K562 (cell line): ENCODE measurements around the gene NUP85. TPM values are rescaled to one million over a fixed set of nuclear protein-coding genes. Genes with fewer than 3 reads are reported as not detected.

Source experiments
- ATAC-seq: fragments of 200-7000 bp; cut with Tn5 transposase; 3 replicates; pipeline ENCODE4 v1.9.1; 2020; ENCODE audit warnings: moderate library complexity
- BruUV-seq: library from RNA; stranded (reverse); fragments of 400-500 nt; replicated peaks from 2 replicates; lab custom pipeline; 2021; lab: Mats Ljungman, UMichigan
- CTCF ChIA-PET: fragments of 300-600 bp; formaldehyde crosslinking; extraction: SDS; loops from one replicate; lab custom pipeline; 2021; ENCODE audit warnings: low intra/inter-chr PET ratio; lab: Yijun Ruan, JAX
- POLR2A ChIA-PET: fragments of 300-600, 350-650 bp; sonication (Branson Sonifier 250); formaldehyde crosslinking; extraction: SDS; loops from one replicate; lab custom pipeline; 2021; ENCODE audit warnings: antibody characterized with exemption, inconsistent platforms; lab: Yijun Ruan, JAX
- DNase-seq, 4 experiments: peaks; one replicate each; pipeline versions ENCODE4 v3.0.0 to v3.0.0-alpha.2; 2011 to 2018; ENCODE audit warnings: low spot score in 3 of 4, mixed read lengths in 3 of 4; ENCODE audit errors: extremely low read depth in 1 of 4
- FAIRE-seq: peaks from 2 replicates; lab custom pipeline; 2011; peaks lifted over from hg19 to GRCh38; lab: Jason Lieb, UNC
- H2AFZ ChIP-seq: 2 replicates; pipeline ENCODE4 v1.6.0; 2011; ENCODE audit warnings: low read depth, low read length, control low read depth, inconsistent platforms
- H3K27ac ChIP-seq: fragments of 200-600 bp; 3 replicates; pipeline ENCODE4 v1.8.0; 2011; ENCODE audit warnings: low read depth, mild to moderate bottlenecking, control low read depth, inconsistent platforms, low read length, moderate library complexity, mixed read lengths; ENCODE audit errors: extremely low read depth
- H3K27me3 ChIP-seq, 2 experiments: fragments of 300-600 bp in 1 of 2; 2 replicates in 1 of 2; 3 replicates in 1 of 2; pipeline versions ENCODE4 v1.6.0 to v1.8.0; 2011; ENCODE audit warnings: inconsistent platforms in 2 of 2, low read length in 2 of 2, mild to moderate bottlenecking in 1 of 2, mixed read lengths in 1 of 2, moderate library complexity in 1 of 2; ENCODE audit not compliant: control insufficient read depth in 2 of 2, insufficient read depth in 2 of 2
- H3K36me3 ChIP-seq: fragments of 300-600 bp; 3 replicates; pipeline ENCODE4 v1.8.0; 2011; ENCODE audit warnings: mild to moderate bottlenecking, low read length, inconsistent platforms; ENCODE audit not compliant: control insufficient read depth, insufficient read depth
- H3K4me1 ChIP-seq, 2 experiments: fragments of 200-600 bp in 1 of 2; replicated peaks in 1 of 2; 2 replicates in 1 of 2; 3 replicates in 1 of 2; pipeline versions ENCODE4 v1.5.1 to v1.8.0; 2011; ENCODE audit warnings: inconsistent platforms in 2 of 2, low read length in 2 of 2, mild to moderate bottlenecking in 1 of 2, mixed read lengths in 1 of 2, moderate library complexity in 1 of 2; ENCODE audit not compliant: control insufficient read depth in 2 of 2, insufficient read depth in 2 of 2
- H3K4me2 ChIP-seq: 2 replicates; pipeline ENCODE4 v1.6.1; 2011; ENCODE audit warnings: low read length, control low read depth, inconsistent platforms, mixed read lengths; ENCODE audit not compliant: insufficient read depth
- H3K4me3 ChIP-seq: fragments of 200-600 bp; sonication (generic), shearing (Covaris generic); 2 replicates; pipeline ENCODE4 v1.5.1; 2016; ENCODE audit warnings: control low read depth, inconsistent platforms
- H3K79me2 ChIP-seq: fragments of 200-600 bp; 3 replicates; pipeline ENCODE4 v1.8.0; 2011; ENCODE audit warnings: low read length, inconsistent platforms; ENCODE audit not compliant: control insufficient read depth, insufficient read depth
- H3K9ac ChIP-seq, 2 experiments: 2 replicates each; pipeline versions ENCODE4 v1.6.0 to v1.6.1; 2011; ENCODE audit warnings: low read depth in 2 of 2, low read length in 2 of 2, control low read depth in 1 of 2, inconsistent platforms in 1 of 2, mild to moderate bottlenecking in 1 of 2, mixed read lengths in 1 of 2; ENCODE audit not compliant: insufficient read depth in 1 of 2
- H3K9me1 ChIP-seq: one replicate; pipeline ENCODE4 v1.6.0; 2011; ENCODE audit warnings: inconsistent platforms, mild to moderate bottlenecking, low read length, moderate library complexity; ENCODE audit not compliant: control insufficient read depth, insufficient read depth
- H3K9me3 ChIP-seq: replicated peaks from 2 replicates; pipeline ENCODE4 v1.5.1; 2011; ENCODE audit warnings: low read depth, low read length, inconsistent platforms; ENCODE audit not compliant: control insufficient read depth, insufficient read depth
- H4K20me1 ChIP-seq: replicated peaks from 2 replicates; pipeline ENCODE4 v1.6.1; 2011; ENCODE audit warnings: low read length, inconsistent platforms, mixed read lengths; ENCODE audit not compliant: control insufficient read depth, insufficient read depth
- ARID4B ChIP-seq: sonication (generic); formaldehyde crosslinking; IDR thresholded peaks from 2 replicates; pipeline ENCODE4 v1.8.0; 2022; ENCODE audit warnings: mild to moderate bottlenecking, missing genetic modification reagents
- EGR1 ChIP-seq: fragments of 450-650 bp; conservative IDR thresholded peaks from 2 replicates; pipeline ENCODE4 v1.6.1; 2017; ENCODE audit warnings: mild to moderate bottlenecking
- ELF4 ChIP-seq: fragments of 450-650 bp; formaldehyde crosslinking; IDR thresholded peaks from 2 replicates; pipeline ENCODE4 v1.4.0; 2022; ENCODE audit warnings: missing genetic modification characterization
- FOSL1 ChIP-seq: fragments of 200-800 bp; sonication (Bioruptor generic); conservative IDR thresholded peaks from 2 replicates; pipeline ENCODE4 v1.6.1; 2016; ENCODE audit warnings: missing genetic modification characterization, missing compliant biosample characterization
- KLF10 ChIP-seq: fragments of 250-450 bp; sonication (Bioruptor Pico); IDR thresholded peaks from 2 replicates; pipeline ENCODE4 v1.6.1; 2021; ENCODE audit warnings: matching md5 sums
- PCBP1 ChIP-seq: fragments of 200-400 bp; formaldehyde crosslinking; IDR thresholded peaks from 2 replicates; pipeline ENCODE4 v1.6.1; 2018; ENCODE audit warnings: mild to moderate bottlenecking, low read depth, low read length; ENCODE audit not compliant: poor library complexity, severe bottlenecking
- POLR2G ChIP-seq: fragments of 200-400 bp; formaldehyde crosslinking; IDR thresholded peaks from 2 replicates; pipeline ENCODE4 v1.6.1; 2017; ENCODE audit warnings: low read depth, mild to moderate bottlenecking, antibody characterized with exemption, low read length, moderate library complexity
- TAF7 ChIP-seq: fragments of 450-650 bp; IDR thresholded peaks from 2 replicates; pipeline ENCODE4 v1.6.1; 2016; ENCODE audit warnings: missing genetic modification characterization, missing compliant biosample characterization
- ZNF589 ChIP-seq: fragments of 200-800 bp; sonication (Bioruptor generic); IDR thresholded peaks from 2 replicates; pipeline ENCODE4 v1.6.1; 2016; ENCODE audit warnings: low read depth, missing genetic modification characterization, missing compliant biosample characterization
- WGBS: fragments of 100-300 bp; shearing (Covaris generic); methylation state at CpG from one replicate; pipeline ENCODE4 v1.1.6; 2016; ENCODE audit warnings: low coverage, mixed read lengths; ENCODE audit not compliant: insufficient coverage; ENCODE audit errors: missing lambda C conversion rate; 5-methylcytosine and 5-hydroxymethylcytosine counted together
- in situ Hi-C: fragments of 300-500 bp; cut with MboI; formaldehyde crosslinking; loops from 4 replicates; pipeline ENCODE4 v1.15.0; 2018; ENCODE audit warnings: inconsistent platforms, mixed read lengths
- intact Hi-C: fragments of 100-400 bp; cut with micrococcal nuclease; formaldehyde crosslinking; loops from 2 replicates; pipeline ENCODE4 v1.14.2; 2022
- polyA plus RNA-seq, 8 experiments: library from polyadenylated mRNA; depleted of rRNA in 4 of 8; stranded (reverse) in 5 of 8; unstranded in 3 of 8; fragments of >200 nt; fragmentation: Nextera tagmentation in 2 of 8; fragmentation: Illumina TruSeq in 1 of 8; extraction: Ambion mirVana in 2 of 8; extraction: Trizol in 1 of 8; gene quantifications; 2 replicates each; pipeline versions ENCODE4 v1.2.1 to v1.2.3, GENCODE V29; 2011 to 2014; ENCODE audit warnings: inconsistent platforms in 1 of 8, missing spikeins in 1 of 8
- total RNA-seq, 7 experiments: library from RNA; depleted of rRNA in 6 of 7; stranded (reverse); fragments of >200 nt in 6 of 7; fragmentation: Illumina TruSeq in 2 of 7; extraction: Trizol in 2 of 7; gene quantifications; 2 replicates each; pipeline versions ENCODE4 v1.2.1 to v1.2.3, GENCODE V29; 2011 to 2021; ENCODE audit warnings: low replicate concordance in 1 of 7

NUP85 gene
- total and polyA plus RNA-seq, 9 of the 15 experiments (the other 6 are each of a cell fraction or from before 2014, with no cell fraction given), result 50.2 to 177 (median 110) TPM

GRCh38 chr17:75250009-75250471, 44.6 kb downstream of the NUP85 start:
- CTCF ChIA-PET, result no interaction called here
- Histone ChIP-seq H3K27ac (no peak overlapping the region), H3K4me3 (no peak overlapping the region)

GRCh38 chr17:75252039-75252816, 46.7 kb downstream of the NUP85 start:
- 0 out of 2 replicates have a peak, but pooled peaks cover 4% of the 10 kb centered on the region for H4K20me1 ChIP-seq
- H3K4me2 ChIP-seq, result no peak overlapping the region
- no peak overlapping the region for H3K27ac ChIP-seq
- intact Hi-C loops, result no loop called here
- H3K4me1 ChIP-seq, result peaks cover 0 to 12% of the 10 kb centered on the region in 2 experiments; a peak in 2 of 5 replicates
- H3K9ac ChIP-seq, result peak overlapping the region in 1 of 2 experiments; percentile 35; a peak in 1 of 4 replicates
- H3K9me1 ChIP-seq, result peaks cover 2% of the 10 kb centered on the region
- H3K27me3 ChIP-seq, result no peaks in the 10 kb centered on the region
- in situ Hi-C loops, result no loop called here
- CTCF ChIA-PET, result no interaction called here
- FAIRE-seq (no peak), ATAC-seq (no peak), DNase-seq (no peak)
- no TSS peak for BruUV-seq
- no peak overlapping the region for H2AFZ ChIP-seq
- peaks cover 50% of the 10 kb centered on the region for H3K79me2 ChIP-seq
- H3K4me3 ChIP-seq, result no peak overlapping the region
- TF ChIP-seq POLR2G (no peak), PCBP1 (no peak), ZNF589 (CRISPR knock-in tag) (no peak), ELF4 (0 out of 2 replicates have a peak, but pooled peaks have one; percentile 61), FOSL1 (tag) (no peak), ARID4B (no peak), TAF7 (no peak)
- POLR2A ChIA-PET, result interaction anchor here (0.6 to 6.5 kb wide), 3 partner anchors 9 to 28 kb away, joined by 3 to 85 read pairs (median 9); partner anchors contain the start of genes GGA3 and MRPS7
- H3K9me3 ChIP-seq, result no peaks in the 10 kb centered on the region
- H3K36me3 ChIP-seq, result peaks cover 8% of the 10 kb centered on the region; the same call in 1 of the 3 replicates
- 76% methylated on average over 7 of the region's 8 CpGs for WGBS

More at GRCh38 chr17:75250009-75250471, 44.6 kb downstream of the NUP85 start:
- intact Hi-C loops (no loop called here), in situ Hi-C loops (no loop called here)
- Histone ChIP-seq H3K4me2 (no peak overlapping the region), H2AFZ (no peak overlapping the region), H3K27me3 (no peaks in the 10 kb centered on the region), H3K9ac (0 out of 4 replicates have a peak overlapping the region, but pooled peaks of 1 of the 2 experiments have one; percentile 27), H3K36me3 (peaks cover 26% of the 10 kb centered on the region; the same call in 2 of the 3 replicates), H3K79me2 (peaks cover 47% of the 10 kb centered on the region), H3K9me1 (peaks cover 2% of the 10 kb centered on the region), H4K20me1 (peaks cover 4% of the 10 kb centered on the region; the same call in 1 of the 2 replicates), H3K4me1 (peaks cover 5 to 22% of the 10 kb centered on the region in 2 experiments; a peak in 4 of 5 replicates), H3K9me3 (no peaks in the 10 kb centered on the region)
- ATAC-seq, result peak; percentile 45; the same call in 2 of the 3 replicates
- POLR2A ChIA-PET, result interaction anchor here (0.7 to 6.5 kb wide), 5 partner anchors 8 to 126 kb away, joined by 3 to 85 read pairs (median 3); partner anchors contain the start of genes GGA3 and MRPS7
- 60% methylated on average over 11 of the region's 11 CpGs for WGBS
- no peak for TF ChIP-seq KLF10
- TF ChIP-seq EGR1, result peak; percentile 35; the same call in 1 of the 2 replicates
- BruUV-seq, result no TSS peak
- peak in 1 of 4 experiments; percentile 23 for DNase-seq
- FAIRE-seq, result no peak
